ENCODE results near the gene DYRK3. TPM values are rescaled to one million over a fixed set of nuclear protein-coding genes. Genes with fewer than 3 reads are reported as not detected.
"Not testable (repeated sequence)": the region's sequence is repeated elsewhere in the genome, so short reads cannot be mapped to it uniquely, and the experiment has no call there.

The DYRK3 gene
- total RNA-seq, 1 donor from 2014 or later: 6.4 TPM

DNA sequence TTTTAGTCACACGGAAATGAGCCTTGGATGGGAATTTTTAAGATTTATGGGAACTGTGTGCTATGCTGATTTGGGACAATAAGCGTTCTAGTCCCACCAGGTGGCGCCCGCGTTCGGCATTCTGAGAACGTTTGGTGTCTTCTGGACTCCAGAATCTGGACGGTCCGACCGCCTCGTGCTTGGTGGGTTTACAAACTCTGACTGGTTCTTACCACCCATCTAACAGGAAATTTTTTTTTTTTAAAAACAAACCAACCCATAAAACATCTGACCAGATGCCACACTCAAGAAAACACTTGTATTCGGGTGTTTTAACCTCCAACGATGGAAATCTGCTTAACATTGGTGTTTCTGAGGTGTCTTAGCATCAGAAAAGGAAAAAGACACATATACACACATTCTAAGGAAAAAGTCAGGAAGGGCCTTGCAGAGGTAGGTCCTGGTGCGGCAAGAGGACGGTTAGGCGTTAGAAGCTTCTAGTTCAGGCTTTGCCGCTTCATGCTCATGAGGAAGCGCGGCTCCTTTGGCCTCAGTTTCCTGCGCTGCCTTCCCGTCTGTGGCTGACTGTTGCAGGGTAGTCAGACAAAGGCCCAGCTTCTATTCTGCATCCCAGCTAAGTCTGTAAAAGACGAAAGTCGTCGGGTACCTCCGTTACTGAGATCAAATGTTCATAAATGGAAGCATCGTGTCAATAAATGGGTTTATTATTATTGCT, 814 bp upstream of the DYRK3 start:
- Histone ChIP-seq H3K4me1 (peaks cover 27% of the 10 kb centered on the region), H3K9me3 (no peaks in the 10 kb centered on the region), H3K36me3 (no peaks in the 10 kb centered on the region), H3K27ac (peak overlapping the region; percentile 81), H3K27me3 (ENCODE audit: low read depth) (no peaks in the 10 kb centered on the region), H3K4me3 (peak overlapping the region; percentile 83)
- intact Hi-C loops (cut with DNase I): no loop called here
- TF ChIP-seq, protein P1, sequence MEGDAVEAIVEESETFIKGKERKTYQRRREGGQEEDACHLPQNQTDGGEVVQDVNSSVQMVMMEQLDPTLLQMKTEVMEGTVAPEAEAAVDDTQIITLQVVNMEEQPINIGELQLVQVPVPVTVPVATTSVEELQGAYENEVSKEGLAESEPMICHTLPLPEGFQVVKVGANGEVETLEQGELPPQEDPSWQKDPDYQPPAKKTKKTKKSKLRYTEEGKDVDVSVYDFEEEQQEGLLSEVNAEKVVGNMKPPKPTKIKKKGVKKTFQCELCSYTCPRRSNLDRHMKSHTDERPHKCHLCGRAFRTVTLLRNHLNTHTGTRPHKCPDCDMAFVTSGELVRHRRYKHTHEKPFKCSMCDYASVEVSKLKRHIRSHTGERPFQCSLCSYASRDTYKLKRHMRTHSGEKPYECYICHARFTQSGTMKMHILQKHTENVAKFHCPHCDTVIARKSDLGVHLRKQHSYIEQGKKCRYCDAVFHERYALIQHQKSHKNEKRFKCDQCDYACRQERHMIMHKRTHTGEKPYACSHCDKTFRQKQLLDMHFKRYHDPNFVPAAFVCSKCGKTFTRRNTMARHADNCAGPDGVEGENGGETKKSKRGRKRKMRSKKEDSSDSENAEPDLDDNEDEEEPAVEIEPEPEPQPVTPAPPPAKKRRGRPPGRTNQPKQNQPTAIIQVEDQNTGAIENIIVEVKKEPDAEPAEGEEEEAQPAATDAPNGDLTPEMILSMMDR (IDR thresholded peaks at IDR 0.05): peak; percentile 83
- DNase-seq: peak; percentile 96
- peak; percentile 80 to 85 for ATAC-seq

DNA sequence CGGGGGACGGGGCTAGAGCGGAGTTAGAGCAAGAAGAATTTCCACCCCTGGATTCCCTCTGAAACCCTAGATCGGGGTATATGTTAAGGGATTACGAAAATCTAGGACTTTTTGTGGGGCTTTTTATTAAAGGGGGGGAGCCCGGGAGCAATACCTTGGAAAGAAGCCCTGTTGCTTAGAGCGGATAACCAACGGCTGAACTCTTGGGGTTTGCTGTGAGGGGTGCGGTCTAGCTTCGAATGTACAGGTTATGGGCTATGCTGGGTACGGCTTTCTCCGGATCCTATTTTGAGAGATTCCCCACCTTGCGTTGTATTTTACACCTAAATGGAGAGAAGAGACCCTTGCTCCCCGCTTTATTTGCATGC, 626 bp downstream of the DYRK3 start:
- Histone ChIP-seq H3K27ac (peak overlapping the region; percentile 81), H3K9me3 (no peaks in the 10 kb centered on the region), H3K4me3 (peak overlapping the region; percentile 83), H3K4me1 (peaks cover 27% of the 10 kb centered on the region), H3K27me3 (ENCODE audit: low read depth) (no peaks in the 10 kb centered on the region), H3K36me3 (no peaks in the 10 kb centered on the region)
- ATAC-seq (peak in 1 of 2 donors; percentile 6), DNase-seq (no peak)
- intact Hi-C loops (cut with DNase I): no loop called here
- TF ChIP-seq, protein P1 (IDR thresholded peaks at IDR 0.05): no peak

DNA sequence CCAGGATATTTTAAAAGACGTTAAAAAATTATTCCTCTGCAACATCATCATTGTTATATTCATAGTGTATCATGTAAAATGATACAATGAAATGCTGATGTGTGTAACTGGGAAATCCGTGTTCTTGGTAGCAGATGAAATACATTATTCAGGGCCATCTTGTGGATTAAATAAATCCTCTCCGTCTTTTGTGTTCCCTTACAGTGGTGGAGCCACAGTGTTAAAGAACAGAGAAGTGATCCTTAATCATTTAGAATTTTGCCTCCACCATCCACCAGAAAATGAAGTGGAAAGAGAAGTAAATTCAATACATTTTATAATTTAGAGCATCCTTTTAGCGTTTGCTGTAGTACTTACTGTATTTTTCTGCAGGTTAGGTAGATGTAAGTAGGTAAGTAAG, 1.3 kb downstream of the DYRK3 start:
- intact Hi-C loops (cut with DNase I): no loop called here
- ATAC-seq (no peak), DNase-seq (no peak)
- peak overlapping the region; percentile 83 for H3K4me3 ChIP-seq
- no peaks in the 10 kb centered on the region for H3K9me3 ChIP-seq
- peaks cover 27% of the 10 kb centered on the region for H3K4me1 ChIP-seq
- no peaks in the 10 kb centered on the region for H3K36me3 ChIP-seq
- no peaks in the 10 kb centered on the region for H3K27me3 ChIP-seq (ENCODE audit: low read depth)
- TF ChIP-seq, protein P1 (IDR thresholded peaks at IDR 0.05): no peak
- H3K27ac ChIP-seq: no peak overlapping the region

DNA sequence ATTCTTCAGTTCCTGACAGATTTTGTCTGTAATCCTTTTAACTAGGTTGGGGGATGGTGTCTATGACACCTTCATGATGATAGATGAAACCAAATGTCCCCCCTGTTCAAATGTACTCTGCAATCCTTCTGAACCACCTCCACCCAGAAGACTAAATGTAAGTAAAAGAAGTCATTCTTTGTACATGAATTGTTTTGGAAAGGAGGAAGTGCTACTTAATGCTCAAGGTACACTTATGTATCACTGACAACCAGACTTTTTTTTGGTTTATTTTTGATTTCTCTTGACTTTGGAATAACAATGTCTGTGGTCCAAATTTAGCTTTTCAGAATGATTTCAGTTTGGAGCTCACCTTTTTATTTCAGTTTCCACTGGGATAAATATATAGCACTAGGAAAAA, 2.3 kb downstream of the DYRK3 start:
- peaks cover 27% of the 10 kb centered on the region for H3K4me1 ChIP-seq
- DNase-seq (no peak), ATAC-seq (no peak)
- no peaks in the 10 kb centered on the region for H3K36me3 ChIP-seq
- H3K27ac ChIP-seq: no peak overlapping the region
- no peaks in the 10 kb centered on the region for H3K9me3 ChIP-seq
- no peaks in the 10 kb centered on the region for H3K27me3 ChIP-seq (ENCODE audit: low read depth)
- no peak overlapping the region for H3K4me3 ChIP-seq
- intact Hi-C loops (cut with DNase I): no loop called here
- TF ChIP-seq, protein P1 (IDR thresholded peaks at IDR 0.05): no peak

DNA sequence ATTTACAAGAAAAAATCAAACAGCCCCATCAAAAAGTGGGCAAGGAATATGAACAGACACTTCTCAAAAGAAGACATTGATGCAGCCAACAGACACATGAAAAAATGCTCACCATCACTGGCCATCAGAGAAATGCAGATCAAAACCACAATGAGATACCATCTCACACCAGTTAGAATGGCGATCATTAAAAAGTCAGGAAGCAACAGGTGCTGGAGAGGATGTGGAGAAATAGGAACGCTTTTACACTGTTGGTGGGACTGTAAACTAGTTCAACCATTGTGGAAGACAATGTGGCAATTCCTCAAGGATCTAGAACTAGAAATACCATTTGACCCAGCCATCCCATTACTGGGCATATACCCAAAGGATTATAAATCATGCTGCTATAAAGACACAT, 6.7 kb downstream of the DYRK3 start:
- H3K4me1 ChIP-seq; H3K4me3 ChIP-seq; H3K9me3 ChIP-seq; H3K27me3 ChIP-seq (ENCODE audit: low read depth); DNase-seq; intact Hi-C loops (cut with DNase I); H3K27ac ChIP-seq; ATAC-seq; H3K36me3 ChIP-seq: not testable (repeated sequence)

DNA sequence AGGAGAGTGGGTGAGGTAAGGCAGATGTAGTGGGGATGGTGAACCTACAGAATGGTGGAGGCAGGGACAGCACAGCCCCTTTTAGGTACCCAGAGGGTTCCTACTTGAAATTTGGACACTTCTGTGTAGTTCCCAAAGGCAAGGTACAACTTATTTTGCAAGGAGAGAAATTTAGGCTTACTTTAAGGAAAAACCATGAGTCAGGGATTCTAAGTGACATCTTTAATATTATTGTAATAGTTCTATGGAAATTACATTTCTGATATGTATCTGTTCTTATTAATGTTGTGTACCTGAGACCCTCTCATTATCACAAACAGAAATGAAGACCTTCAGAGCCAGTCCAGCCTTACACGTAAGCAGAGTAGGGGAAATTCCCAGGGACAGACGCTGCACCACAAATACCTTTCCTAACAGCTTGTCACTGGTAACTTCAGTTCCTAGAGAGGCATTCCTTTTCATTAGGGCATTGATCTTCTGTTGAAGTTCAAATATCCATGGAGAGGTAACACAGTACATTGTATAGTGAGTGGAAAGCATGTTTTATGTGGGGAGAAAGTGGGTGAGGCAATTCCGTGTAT, 7.9 kb downstream of the DYRK3 start:
- Histone ChIP-seq H3K27ac (no peak overlapping the region), H3K9me3 (no peaks in the 10 kb centered on the region), H3K4me3 (no peak overlapping the region), H3K36me3 (peaks cover 11% of the 10 kb centered on the region), H3K27me3 (ENCODE audit: low read depth) (no peaks in the 10 kb centered on the region), H3K4me1 (no peaks in the 10 kb centered on the region)
- ATAC-seq: no peak
- intact Hi-C loops (cut with DNase I): no loop called here
- TF ChIP-seq, protein P1 (IDR thresholded peaks at IDR 0.05): no peak
- no peak for DNase-seq
